ENCODE measurements around the gene CUL1. TPM values are rescaled to one million over a fixed set of nuclear protein-coding genes. Genes with fewer than 3 reads are reported as not detected.
"Not testable (repeated sequence)": the region's sequence is repeated elsewhere in the genome, so short reads cannot be mapped to it uniquely, and the experiment has no call there.

Gene CUL1
- total RNA-seq, 1 experiment from 2014 or later, result 32.0 TPM

DNA sequence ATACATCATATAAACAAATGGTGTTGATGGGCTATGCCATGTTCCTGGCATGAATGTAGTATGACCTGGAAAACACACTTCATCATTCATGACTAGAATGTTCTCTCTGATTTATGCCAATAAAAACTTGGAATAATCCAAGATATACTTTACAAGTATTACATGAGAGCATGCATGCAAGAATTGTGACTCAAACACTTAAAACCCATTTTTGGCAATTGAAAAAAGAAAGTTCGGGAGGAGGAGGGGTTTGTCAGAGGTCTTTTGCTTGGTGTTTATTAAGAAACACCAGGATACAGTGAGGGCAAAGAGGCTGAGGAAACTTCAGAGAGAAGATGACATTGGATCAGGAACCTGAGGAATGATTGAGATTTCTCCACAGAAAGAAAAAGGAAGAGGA, 10.2 kb upstream of the CUL1 start:
- no peak overlapping the region for H3K4me3 ChIP-seq
- DNase-seq, result no peak
- no peaks in the 10 kb centered on the region for H3K36me3 ChIP-seq
- H3K27me3 ChIP-seq, result no peaks in the 10 kb centered on the region
- no peaks in the 10 kb centered on the region for H3K9me3 ChIP-seq

DNA sequence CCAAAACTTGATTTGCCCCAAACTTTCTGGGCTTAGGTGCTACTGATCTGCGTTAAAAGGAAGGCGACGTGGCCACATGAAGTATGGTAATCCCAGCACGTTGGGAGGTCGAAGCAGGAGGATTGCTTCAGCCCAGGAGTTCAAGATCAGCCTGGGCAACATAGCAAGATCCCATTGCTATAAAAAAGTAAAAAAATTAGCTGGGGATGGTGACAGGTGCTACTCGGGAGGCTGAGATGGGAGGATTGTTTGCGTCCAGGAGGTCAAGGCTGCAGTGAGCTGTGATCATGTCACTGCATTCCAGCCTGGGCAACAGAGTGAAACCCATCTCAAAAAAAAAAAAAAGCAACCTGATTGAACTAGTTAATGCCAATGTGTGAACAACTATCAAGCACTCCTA, 5.1 kb upstream of the CUL1 start:
- DNase-seq, result no peak
- no peak overlapping the region for H3K4me3 ChIP-seq
- no peaks in the 10 kb centered on the region for H3K9me3 ChIP-seq
- no peaks in the 10 kb centered on the region for H3K36me3 ChIP-seq
- no peaks in the 10 kb centered on the region for H3K27me3 ChIP-seq

DNA sequence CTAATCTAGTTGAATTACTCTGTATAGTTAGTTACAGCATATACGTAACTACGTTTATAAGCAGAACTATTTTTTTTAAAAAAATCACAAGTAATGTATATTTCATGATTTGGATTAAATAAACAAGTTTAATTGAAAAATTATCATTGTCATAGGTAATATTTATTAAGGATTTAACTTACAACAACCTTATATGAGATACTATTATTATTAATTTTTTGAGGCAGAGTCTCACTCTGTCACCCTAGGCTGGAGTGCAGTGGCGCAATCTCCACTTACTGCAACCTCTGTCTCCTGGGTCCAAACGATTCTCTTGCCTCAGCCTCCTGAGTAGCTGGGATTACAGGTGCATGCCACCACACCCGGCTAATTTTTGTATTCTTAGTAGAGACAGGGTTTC, 4.1 kb upstream of the CUL1 start:
- Histone ChIP-seq H3K27me3 (no peaks in the 10 kb centered on the region), H3K4me3 (no peak overlapping the region), H3K36me3 (no peaks in the 10 kb centered on the region), H3K9me3 (no peaks in the 10 kb centered on the region)
- no peak for DNase-seq

DNA sequence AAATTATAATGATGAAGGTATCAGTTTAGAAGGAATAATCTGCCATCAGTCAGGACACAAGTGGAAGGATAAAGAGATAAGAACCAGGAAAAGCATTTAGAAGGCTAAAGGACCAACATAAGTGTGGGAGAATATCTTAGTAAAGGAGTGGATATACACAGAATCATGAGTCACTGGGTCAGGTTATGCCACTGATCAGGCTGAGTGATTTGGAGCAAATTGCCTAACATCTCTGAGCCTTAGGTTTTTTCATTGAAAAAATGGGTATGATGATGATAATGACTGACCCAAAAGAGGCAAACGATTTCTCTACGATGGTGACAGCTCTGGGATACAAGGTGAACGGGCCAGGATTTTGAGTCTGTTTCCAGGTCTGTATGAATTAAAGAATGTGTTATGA, 2.8 kb upstream of the CUL1 start:
- no peaks in the 10 kb centered on the region for H3K27me3 ChIP-seq
- DNase-seq, result no peak
- H3K4me3 ChIP-seq, result no peak overlapping the region
- H3K9me3 ChIP-seq, result no peaks in the 10 kb centered on the region
- H3K36me3 ChIP-seq, result no peaks in the 10 kb centered on the region

DNA sequence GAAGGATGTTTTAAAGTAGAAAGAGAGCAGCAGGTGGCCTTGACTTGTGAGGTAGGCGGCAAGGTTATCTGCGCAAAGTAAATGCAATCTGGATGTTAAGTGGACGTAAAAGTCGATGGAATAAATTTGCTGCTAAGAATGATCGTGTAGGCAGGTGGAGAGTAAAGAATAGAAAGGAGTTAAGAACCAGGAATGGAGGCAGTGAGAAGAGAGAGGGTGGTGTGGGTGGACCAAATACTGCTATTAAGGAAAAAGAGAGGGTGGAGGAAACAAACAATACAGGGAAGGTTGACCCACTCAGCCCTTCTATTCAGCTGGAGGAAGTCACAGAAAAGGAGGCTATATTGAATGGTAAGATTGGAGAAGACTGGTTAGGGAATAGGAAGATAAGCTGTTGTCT, 1.9 kb upstream of the CUL1 start:
- Histone ChIP-seq H3K9me3 (no peaks in the 10 kb centered on the region), H3K27me3 (no peaks in the 10 kb centered on the region), H3K36me3 (no peaks in the 10 kb centered on the region), H3K4me3 (no peak overlapping the region)
- no peak for DNase-seq

DNA sequence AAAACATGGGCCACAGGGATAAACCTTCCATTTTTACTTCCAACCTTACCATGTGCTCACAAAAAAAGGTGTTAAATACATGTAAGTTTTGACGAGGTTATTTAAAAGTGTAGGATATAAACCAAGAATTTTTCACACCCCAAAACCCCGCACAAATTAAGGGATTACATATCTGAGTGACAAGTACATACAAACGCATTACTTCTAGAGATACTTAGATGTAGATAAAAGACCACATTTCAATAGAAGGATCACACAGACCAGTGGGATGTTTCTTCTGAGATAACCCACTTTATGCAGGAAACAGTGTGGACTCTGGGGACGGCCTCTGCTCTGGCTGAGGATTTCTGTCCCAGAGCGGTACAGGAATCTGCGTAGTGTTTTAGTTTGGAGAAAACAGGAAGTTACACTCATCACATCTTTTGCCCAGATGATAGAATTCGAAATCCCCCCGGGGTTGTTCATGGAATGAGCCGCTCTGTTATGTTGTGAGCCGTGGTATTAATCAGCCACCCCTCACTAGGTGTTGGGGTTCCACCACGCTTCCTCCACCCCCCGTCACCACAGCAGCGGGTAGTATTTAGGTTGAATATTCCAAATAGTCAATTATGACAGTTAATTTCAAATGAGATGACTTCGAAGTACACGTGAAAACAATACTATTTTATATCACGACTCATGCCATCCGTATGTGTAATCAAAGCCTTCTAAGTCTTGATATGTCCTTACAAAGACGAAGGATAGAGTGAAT, 1.3 kb upstream of the CUL1 start:
- Histone ChIP-seq H3K9me3 (no peaks in the 10 kb centered on the region), H3K36me3 (no peaks in the 10 kb centered on the region), H3K27me3 (no peaks in the 10 kb centered on the region), H3K4me3 (peak overlapping the region; percentile 60)
- DNase-seq, result no peak

DNA sequence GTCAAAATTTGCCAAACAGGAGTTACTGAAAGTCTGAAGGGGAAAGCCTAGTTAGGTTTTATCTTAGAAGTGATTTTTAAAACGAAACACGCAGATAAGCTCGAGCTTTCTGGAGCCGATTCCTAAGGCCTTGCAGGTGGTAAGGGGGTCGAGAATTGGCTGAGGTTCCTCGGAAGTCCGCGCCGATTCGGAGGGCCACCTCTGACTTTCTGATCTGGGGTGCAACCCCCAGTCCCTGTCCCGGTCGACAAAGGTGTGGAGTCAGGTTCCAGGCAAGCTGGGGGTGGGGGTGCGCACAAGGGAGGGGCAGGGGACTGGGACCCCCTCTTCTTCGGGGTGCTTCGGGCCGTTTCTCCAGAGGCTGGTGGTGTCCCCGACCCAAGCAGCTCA, 701 bp upstream of the CUL1 start:
- H3K9me3 ChIP-seq, result no peaks in the 10 kb centered on the region
- no peak for DNase-seq
- H3K4me3 ChIP-seq, result peak overlapping the region; percentile 60
- H3K27me3 ChIP-seq, result no peaks in the 10 kb centered on the region
- no peaks in the 10 kb centered on the region for H3K36me3 ChIP-seq

DNA sequence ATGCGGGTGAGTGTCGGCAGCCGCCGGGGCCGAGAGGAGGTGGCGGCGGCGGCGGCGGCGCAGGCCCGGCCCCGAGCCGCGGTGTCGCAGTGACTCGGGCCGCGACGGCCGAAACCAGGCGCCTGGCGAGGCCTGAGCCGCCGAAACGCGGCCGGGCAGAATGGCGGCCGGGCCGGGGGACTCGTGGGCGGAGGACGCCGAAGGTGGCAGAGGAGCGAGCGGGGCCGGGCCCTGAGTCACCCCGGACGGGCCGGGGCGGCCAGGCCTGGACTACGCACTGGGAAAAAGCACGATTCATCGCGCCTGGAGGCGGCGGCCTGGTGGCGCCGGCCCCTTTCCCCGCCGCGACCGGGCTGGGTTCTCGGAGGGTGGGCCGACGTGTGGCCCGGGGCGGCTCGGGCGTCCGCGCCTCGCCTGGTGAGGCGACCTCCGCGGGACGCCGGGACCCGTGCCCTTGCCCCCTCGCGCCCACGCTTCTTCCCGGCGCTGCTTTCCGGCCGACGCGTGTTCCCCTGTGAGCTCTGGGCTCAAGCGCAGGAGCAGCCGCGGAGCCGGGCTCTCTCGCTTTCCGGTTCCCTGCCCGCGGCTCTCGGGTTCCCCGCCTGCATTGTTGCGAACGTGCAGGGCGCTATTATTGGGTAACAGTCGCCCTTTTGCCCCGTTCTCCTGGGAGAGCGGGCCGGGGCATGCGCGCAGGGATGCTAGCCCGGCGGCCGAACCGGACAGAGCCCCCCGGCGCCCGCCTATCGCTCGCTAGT, 500 bp downstream of the CUL1 start:
- H3K36me3 ChIP-seq, result no peaks in the 10 kb centered on the region
- no peaks in the 10 kb centered on the region for H3K27me3 ChIP-seq
- no peaks in the 10 kb centered on the region for H3K9me3 ChIP-seq
- peak overlapping the region; percentile 60 for H3K4me3 ChIP-seq
- peak; percentile 49 for DNase-seq

DNA sequence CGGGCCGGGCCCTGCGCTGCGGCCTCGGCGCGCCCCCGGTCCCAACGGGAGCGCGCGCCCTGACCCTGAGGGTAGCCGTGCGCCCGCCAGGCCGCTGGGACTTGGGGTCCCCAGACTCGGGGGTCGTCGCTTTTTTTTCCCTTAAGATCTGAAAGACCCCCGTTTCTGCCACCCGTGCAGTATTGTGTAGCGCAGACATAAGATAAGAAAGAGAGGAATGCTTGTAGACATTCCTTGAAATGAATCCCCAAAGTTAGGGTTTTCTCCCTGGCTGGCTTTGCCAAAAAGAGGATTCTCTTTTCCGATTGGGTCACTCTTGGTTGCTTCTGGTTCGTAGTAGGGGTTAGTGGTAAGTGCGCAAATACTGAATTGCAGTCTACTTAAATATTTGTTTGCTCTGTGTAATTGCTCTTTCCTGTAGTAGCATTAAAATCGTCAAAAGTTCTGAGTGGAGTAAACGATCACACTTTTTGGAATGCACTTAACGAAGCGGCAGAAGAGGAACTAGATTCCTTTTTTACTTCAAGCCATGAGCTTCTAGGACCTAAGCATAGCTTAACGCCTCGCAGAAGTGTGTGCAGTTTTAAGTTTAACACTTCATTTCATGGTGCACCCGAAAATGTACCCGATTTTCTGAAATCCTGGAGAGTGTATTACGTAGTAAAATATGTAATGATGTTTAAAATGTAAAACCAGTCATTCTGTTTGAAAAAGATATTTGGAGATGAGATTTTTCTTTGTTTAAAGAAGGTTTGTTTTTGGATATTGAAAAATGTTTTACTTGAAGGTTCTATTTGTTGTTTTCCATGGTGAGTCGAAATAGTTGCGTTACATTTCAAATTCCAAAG, 1.3 kb downstream of the CUL1 start:
- H3K36me3 ChIP-seq, result no peaks in the 10 kb centered on the region
- DNase-seq, result no peak
- no peaks in the 10 kb centered on the region for H3K9me3 ChIP-seq
- H3K4me3 ChIP-seq, result peak overlapping the region; percentile 60
- H3K27me3 ChIP-seq, result no peaks in the 10 kb centered on the region

DNA sequence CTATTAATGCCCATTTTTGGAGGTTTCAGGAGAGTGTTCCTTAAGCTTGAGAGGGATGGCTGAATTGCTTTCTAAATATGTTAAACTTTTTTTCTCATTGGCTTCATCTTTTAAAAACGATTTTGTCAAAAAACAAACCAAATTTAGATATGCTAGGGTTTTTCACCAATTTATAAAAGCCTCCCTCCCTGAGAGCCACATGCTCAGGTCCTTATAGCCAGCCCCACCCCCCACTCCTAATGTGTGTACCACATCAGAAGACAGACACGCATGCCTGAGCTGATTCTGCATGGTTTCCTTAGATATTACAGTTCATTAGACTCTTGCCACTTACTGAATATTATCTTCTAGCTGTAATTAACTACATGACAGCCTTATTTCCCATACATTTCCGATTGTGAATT, 2.0 kb downstream of the CUL1 start:
- DNase-seq, result peak; percentile 45
- no peaks in the 10 kb centered on the region for H3K27me3 ChIP-seq
- no peaks in the 10 kb centered on the region for H3K36me3 ChIP-seq
- peak overlapping the region; percentile 60 for H3K4me3 ChIP-seq
- H3K9me3 ChIP-seq, result no peaks in the 10 kb centered on the region

DNA sequence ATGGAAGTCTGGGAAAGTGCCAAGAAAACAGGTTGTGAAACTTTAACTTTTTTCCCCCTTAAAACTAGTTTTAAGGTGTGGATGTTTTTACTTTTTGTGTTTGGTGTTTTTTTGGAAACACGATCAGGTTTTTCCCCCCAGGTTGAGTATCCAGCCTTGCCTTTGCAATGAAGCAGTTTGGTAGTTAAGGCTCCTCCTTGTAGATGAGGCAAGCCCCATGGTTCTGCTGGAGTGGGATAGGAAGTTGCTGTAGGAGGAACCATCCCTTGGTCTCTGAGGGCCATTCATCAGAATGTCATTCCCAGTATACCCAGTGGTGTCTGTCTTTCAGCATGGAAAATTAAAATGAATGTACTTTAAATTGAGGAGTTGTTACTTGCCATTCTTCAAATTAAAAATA, 2.7 kb downstream of the CUL1 start:
- Histone ChIP-seq H3K27me3 (no peaks in the 10 kb centered on the region), H3K9me3 (no peaks in the 10 kb centered on the region), H3K36me3 (no peaks in the 10 kb centered on the region), H3K4me3 (peak overlapping the region; percentile 60)
- DNase-seq, result no peak

DNA sequence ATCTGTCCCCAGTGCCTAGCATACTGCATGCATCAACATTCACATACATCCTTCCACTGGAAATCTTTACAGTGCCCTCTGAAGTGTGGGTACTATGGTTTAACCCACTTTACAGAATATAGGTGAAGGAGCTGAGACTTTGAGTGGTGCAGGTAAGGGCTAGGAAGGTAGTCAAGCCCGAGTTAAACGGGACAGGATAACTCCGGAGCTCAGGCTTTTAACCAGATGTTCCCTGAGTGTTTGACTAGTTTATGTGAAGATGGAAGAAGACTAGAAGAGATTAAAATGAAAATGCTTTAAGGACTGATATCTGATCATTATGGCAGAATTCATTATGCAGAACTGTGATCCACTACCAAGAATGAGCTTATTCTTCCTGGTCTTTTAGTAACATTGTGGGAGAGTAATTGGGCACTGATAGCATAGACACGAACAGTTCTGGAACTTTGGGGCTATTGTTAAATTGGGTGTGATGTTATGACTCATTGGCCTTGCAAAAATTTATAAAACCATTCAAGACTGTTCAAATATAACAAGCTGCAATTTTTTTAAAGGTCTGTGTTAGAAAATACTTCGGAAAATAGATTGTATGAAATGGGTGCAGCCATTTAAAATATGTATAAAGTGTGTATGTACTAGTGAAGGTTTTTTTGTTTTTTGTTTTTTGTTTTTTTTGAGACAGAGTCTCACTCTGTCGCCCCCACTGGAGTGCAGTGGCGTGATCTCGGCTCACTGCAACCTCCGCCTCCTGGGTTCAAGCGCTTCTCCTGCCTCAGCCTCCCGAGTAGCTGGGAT, 4.4 kb downstream of the CUL1 start:
- H3K36me3 ChIP-seq, result no peaks in the 10 kb centered on the region
- H3K4me3 ChIP-seq, result no peak overlapping the region
- no peaks in the 10 kb centered on the region for H3K27me3 ChIP-seq
- DNase-seq, result no peak
- no peaks in the 10 kb centered on the region for H3K9me3 ChIP-seq

DNA sequence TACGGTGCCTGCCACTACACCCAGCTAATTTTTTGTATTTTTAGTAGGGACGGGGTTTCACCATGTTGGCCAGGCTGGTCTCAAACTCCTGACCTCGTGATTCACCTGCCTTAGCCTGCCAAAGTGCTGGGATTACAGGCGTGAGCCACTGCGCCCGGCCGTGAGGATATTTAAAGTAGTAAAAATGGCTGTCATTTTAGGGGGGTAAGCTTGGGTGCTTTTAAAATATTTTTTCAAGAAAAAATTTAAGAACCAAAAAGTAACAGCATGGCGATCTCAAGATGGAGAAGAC, 4.9 kb downstream of the CUL1 start:
- not testable (repeated sequence) for H3K9me3 ChIP-seq, H3K36me3 ChIP-seq, H3K27me3 ChIP-seq, H3K4me3 ChIP-seq, DNase-seq

DNA sequence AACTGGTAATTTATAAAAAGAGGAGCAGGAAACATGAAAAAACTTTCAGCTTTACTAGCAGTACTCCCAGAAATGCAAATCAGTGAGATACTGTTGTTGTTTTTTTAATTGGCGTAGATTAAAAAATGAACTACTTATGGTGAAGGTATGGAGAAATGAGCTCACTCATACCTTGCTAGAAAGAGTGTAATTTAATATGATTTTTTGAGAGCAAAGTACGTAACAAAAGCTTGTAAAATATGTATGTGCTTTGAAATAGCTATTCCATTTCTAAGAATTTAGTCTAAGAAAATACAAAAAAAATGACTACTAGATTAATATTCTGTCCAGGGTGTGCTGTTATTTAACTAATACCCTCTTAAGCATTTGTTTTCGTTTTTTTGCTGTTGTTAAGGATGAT, 5.5 kb downstream of the CUL1 start:
- Histone ChIP-seq H3K27me3 (no peaks in the 10 kb centered on the region), H3K4me3 (no peak overlapping the region), H3K9me3 (no peaks in the 10 kb centered on the region), H3K36me3 (no peaks in the 10 kb centered on the region)
- no peak for DNase-seq

DNA sequence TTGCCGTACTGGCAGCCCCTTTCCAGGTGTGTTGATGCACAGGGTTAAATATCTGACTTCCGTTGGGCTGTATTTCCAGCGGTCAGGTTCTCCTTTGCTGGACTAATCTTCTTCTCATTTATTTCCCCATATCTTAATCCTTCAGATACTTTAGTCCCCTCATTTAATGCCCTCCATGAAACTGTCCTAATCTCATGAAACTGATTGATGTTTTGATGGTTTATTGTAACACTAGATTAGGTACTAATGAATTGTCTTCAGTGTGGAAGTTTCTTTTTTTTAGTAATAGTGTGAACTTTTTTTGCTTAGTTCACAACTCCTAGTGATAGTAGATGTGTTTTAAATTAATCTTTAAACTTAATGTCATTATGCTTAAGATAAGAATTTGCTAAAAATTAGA, 6.3 kb downstream of the CUL1 start:
- no peak for DNase-seq
- Histone ChIP-seq H3K36me3 (no peaks in the 10 kb centered on the region), H3K4me3 (no peak overlapping the region), H3K9me3 (no peaks in the 10 kb centered on the region), H3K27me3 (no peaks in the 10 kb centered on the region)

DNA sequence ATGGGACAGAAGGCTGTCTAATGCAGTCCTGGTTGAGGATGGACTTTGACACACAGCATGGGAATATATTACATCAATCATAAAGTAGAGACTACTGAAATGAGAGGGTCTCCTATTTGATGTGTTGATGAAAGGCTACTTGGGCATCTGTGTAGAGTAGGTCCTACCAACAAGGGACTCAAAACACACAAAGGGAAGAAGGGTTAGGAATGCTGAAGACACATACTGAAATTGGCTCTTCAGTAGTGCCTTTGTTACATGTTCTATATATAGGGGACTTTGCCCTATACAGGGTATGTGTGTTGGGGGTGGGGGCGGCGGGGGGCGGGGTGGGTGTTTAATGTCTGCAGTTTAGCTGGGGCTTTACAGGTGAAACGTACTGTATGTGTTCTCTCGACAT, 7.7 kb downstream of the CUL1 start:
- H3K4me3 ChIP-seq, result no peak overlapping the region
- no peak for DNase-seq
- H3K27me3 ChIP-seq, result no peaks in the 10 kb centered on the region
- H3K9me3 ChIP-seq, result no peaks in the 10 kb centered on the region
- no peaks in the 10 kb centered on the region for H3K36me3 ChIP-seq
